GM12878 (cell line): Measurements from ENCODE around the gene ARHGAP21. TPM values are rescaled to one million over a fixed set of nuclear protein-coding genes. Genes with fewer than 3 reads are reported as not detected.

Source experiments
- ATAC-seq: fragments of 200-7000 bp; cut with Tn5 transposase; 3 replicates; pipeline ENCODE4 v1.9.1; 2020; ENCODE audit warnings: mild to moderate bottlenecking, moderate library complexity
- BruUV-seq: library from RNA; stranded (reverse); fragments of 400-500 nt; replicated peaks from 2 replicates; lab custom pipeline; 2021; lab: Mats Ljungman, UMichigan
- CTCF ChIA-PET: fragments of 300-600 bp; sonication (Branson Sonifier 250); formaldehyde crosslinking; extraction: SDS; loops from one replicate; lab custom pipeline; 2021; ENCODE audit warnings: inconsistent platforms; lab: Yijun Ruan, JAX
- POLR2A ChIA-PET: fragments of 350-600 bp; formaldehyde crosslinking; extraction: SDS; loops from one replicate; lab custom pipeline; 2021; ENCODE audit warnings: inconsistent platforms; lab: Charles Lee
- RAD21 ChIA-PET: fragments of 300-600 bp; sonication (Branson Sonifier 250); formaldehyde crosslinking; loops from one replicate; lab custom pipeline; 2023; ENCODE audit warnings: antibody characterized with exemption; ENCODE audit not compliant: unreplicated experiment; lab: Charles Lee
- SMC1A ChIA-PET: fragments of 300-600 bp; sonication (Branson Sonifier 250); formaldehyde crosslinking; loops from one replicate; lab custom pipeline; 2023; ENCODE audit not compliant: unreplicated experiment, uncharacterized antibody; lab: Charles Lee
- DNase-seq: peaks from one replicate; pipeline ENCODE4 v3.0.0-alpha.2; 2011; ENCODE audit warnings: low read depth, low spot score
- FAIRE-seq: peaks from 3 replicates; lab custom pipeline; 2011; peaks lifted over from hg19 to GRCh38; lab: Jason Lieb, UNC
- H2AFZ ChIP-seq: 2 replicates; pipeline ENCODE4 v1.6.0; 2011; ENCODE audit warnings: low read depth, low read length, control low read depth; ENCODE audit not compliant: control insufficient read depth
- H3K27ac ChIP-seq: 2 replicates; pipeline ENCODE4 v1.5.1; 2011; ENCODE audit warnings: control low read depth; ENCODE audit not compliant: control insufficient read depth, insufficient read depth
- H3K27me3 ChIP-seq, 2 experiments: replicated peaks in 1 of 2; 2 replicates each; pipeline versions ENCODE4 v1.6.0 to v1.6.1; 2011; ENCODE audit warnings: low read length in 1 of 2; ENCODE audit not compliant: control insufficient read depth in 2 of 2, insufficient read depth in 2 of 2
- H3K36me3 ChIP-seq, 2 experiments: 2 replicates each; pipeline ENCODE4 v1.5.1; 2011; ENCODE audit warnings: low read length in 1 of 2; ENCODE audit not compliant: control insufficient read depth in 2 of 2, insufficient read depth in 2 of 2
- H3K4me1 ChIP-seq: 2 replicates; pipeline ENCODE4 v1.6.1; 2011; ENCODE audit warnings: mild to moderate bottlenecking, low read length, moderate library complexity, mixed read lengths; ENCODE audit not compliant: control insufficient read depth, insufficient read depth
- H3K4me2 ChIP-seq: 2 replicates; pipeline ENCODE4 v1.6.0; 2011; ENCODE audit warnings: control low read depth; ENCODE audit not compliant: control insufficient read depth, insufficient read depth
- H3K4me3 ChIP-seq: fragments of 200-600 bp; sonication (generic); 2 replicates; pipeline ENCODE4 v1.5.1; 2016
- H3K79me2 ChIP-seq: 2 replicates; pipeline ENCODE4 v1.6.0; 2011; ENCODE audit warnings: low read length; ENCODE audit not compliant: control insufficient read depth, insufficient read depth
- H3K9ac ChIP-seq: 2 replicates; pipeline ENCODE4 v1.8.0; 2011; ENCODE audit warnings: low read length, control low read depth, mixed read lengths; ENCODE audit not compliant: control insufficient read depth, insufficient read depth
- H3K9me3 ChIP-seq: replicated peaks from 3 replicates; pipeline ENCODE4 v1.5.1; 2011; ENCODE audit warnings: mild to moderate bottlenecking, low read length; ENCODE audit not compliant: control insufficient read depth, insufficient read depth
- H4K20me1 ChIP-seq: 2 replicates; pipeline ENCODE4 v1.6.0; 2011; ENCODE audit not compliant: control insufficient read depth, insufficient read depth
- BMI1 ChIP-seq: fragments of 450-650 bp; IDR thresholded peaks from 2 replicates; pipeline ENCODE4 v1.6.1; 2016; ENCODE audit warnings: mild to moderate bottlenecking, moderate library complexity, borderline replicate concordance
- CBX3 ChIP-seq: fragments of 200-600 bp; sonication (generic); IDR thresholded peaks from 2 replicates; pipeline ENCODE4 v1.6.1; 2016; ENCODE audit warnings: low read depth, borderline replicate concordance
- FOXK2 ChIP-seq: fragments of 450-650 bp; IDR thresholded peaks from 2 replicates; pipeline ENCODE4 v1.6.1; 2017; ENCODE audit warnings: mild to moderate bottlenecking, moderate library complexity
- FOXM1 ChIP-seq: IDR thresholded peaks from 2 replicates; pipeline ENCODE4 v1.6.1; 2012; ENCODE audit warnings: low read depth, mild to moderate bottlenecking, inconsistent platforms, low read length, moderate library complexity
- HDAC2 ChIP-seq: fragments of 200-600 bp; sonication (generic); IDR thresholded peaks from 2 replicates; pipeline ENCODE4 v1.6.1; 2017
- KAT2A ChIP-seq: conservative IDR thresholded peaks from 2 replicates; pipeline ENCODE4 v1.6.1; 2011; ENCODE audit warnings: low read depth, low read length; ENCODE audit not compliant: control insufficient read depth
- KDM1A ChIP-seq: fragments of 200-600 bp; sonication (generic); IDR thresholded peaks from 2 replicates; pipeline ENCODE4 v1.6.1; 2016; ENCODE audit warnings: borderline replicate concordance
- MTA2 ChIP-seq: fragments of 450-650 bp; IDR thresholded peaks from 2 replicates; pipeline ENCODE4 v1.6.1; 2016; ENCODE audit warnings: low read depth, mild to moderate bottlenecking, moderate library complexity
- NFYB ChIP-seq: IDR thresholded peaks from 2 replicates; pipeline ENCODE4 v1.6.1; 2011; ENCODE audit warnings: low read depth, mild to moderate bottlenecking, low read length, improper control_type of control experiment, moderate library complexity; ENCODE audit not compliant: insufficient read depth
- PAX5 ChIP-seq: IDR thresholded peaks from 2 replicates; pipeline ENCODE4 v1.6.1; 2011; ENCODE audit warnings: low read depth, low read length, borderline replicate concordance
- SKIL ChIP-seq: fragments of 450-650 bp; IDR thresholded peaks from 2 replicates; pipeline ENCODE4 v1.6.1; 2017; ENCODE audit warnings: mild to moderate bottlenecking, low read depth, inconsistent platforms; ENCODE audit not compliant: poor library complexity, severe bottlenecking
- SP1 ChIP-seq: IDR thresholded peaks from one replicate; pipeline ENCODE4 v1.6.1; 2011; ENCODE audit warnings: low read depth, low read length
- STAT1 ChIP-seq: fragments of 450-650 bp; conservative IDR thresholded peaks from 2 replicates; pipeline ENCODE4 v1.6.1; 2014; ENCODE audit warnings: antibody characterized with exemption, mild to moderate bottlenecking
- YY1 ChIP-seq: IDR thresholded peaks from 2 replicates; pipeline ENCODE4 v1.6.1; 2011; ENCODE audit warnings: low read depth, mild to moderate bottlenecking, low read length
- ZBED1 ChIP-seq: IDR thresholded peaks from 2 replicates; pipeline ENCODE4 v1.6.1; 2016; ENCODE audit warnings: borderline replicate concordance
- ZNF622 ChIP-seq: fragments of 450-650 bp; IDR thresholded peaks from 2 replicates; pipeline ENCODE4 v1.6.1; 2017; ENCODE audit warnings: mild to moderate bottlenecking, inconsistent platforms
- ZSCAN29 ChIP-seq: fragments of 450-650 bp; IDR thresholded peaks from 2 replicates; pipeline ENCODE4 v1.6.1; 2017; ENCODE audit warnings: mild to moderate bottlenecking, moderate library complexity
- WGBS: methylation state at CpG from one replicate; pipeline ENCODE4 v1.1.6; 2016; ENCODE audit warnings: low lambda C conversion rate; ENCODE audit not compliant: insufficient replicate concordance, insufficient coverage; ENCODE audit errors: missing lambda C conversion rate; 5-methylcytosine and 5-hydroxymethylcytosine counted together
- in situ Hi-C: fragments of 300-500 bp; cut with MboI; formaldehyde crosslinking; loops from 9 replicates; pipeline ENCODE4 v1.14.3; 2018; ENCODE audit warnings: mixed read lengths
- intact Hi-C: fragments of 100-400 bp; cut with micrococcal nuclease; formaldehyde crosslinking; loops from one replicate; pipeline ENCODE4 v1.14.2; 2022; ENCODE audit not compliant: unreplicated experiment
- polyA plus RNA-seq, 11 experiments: library from polyadenylated mRNA; depleted of rRNA in 4 of 11; unstranded in 6 of 11; stranded (reverse) in 5 of 11; fragments of >200 nt; fragmentation: Nextera tagmentation in 4 of 11; fragmentation: Illumina TruSeq in 1 of 11; extraction: Ambion mirVana in 4 of 11; extraction: Trizol in 1 of 11; gene quantifications; 1 replicate in 1 of 11; 2 replicates in 10 of 11; pipeline versions ENCODE4 v1.2.1 to v1.2.3, GENCODE V29; 2011 to 2016; ENCODE audit warnings: inconsistent platforms in 2 of 11, missing spikeins in 2 of 11, low read depth in 1 of 11
- total RNA-seq, 4 experiments: library from RNA; depleted of rRNA in 3 of 4; stranded (reverse); fragments of >200 nt in 3 of 4; fragmentation: Illumina TruSeq in 1 of 4; extraction: Trizol in 1 of 4; gene quantifications; 2 replicates each; pipeline versions ENCODE4 v1.2.1 to v1.2.3, GENCODE V29; 2013 to 2021
- TF ChIP-seq, protein P1 (sequence below): fragments of 450-650 bp; formaldehyde crosslinking; IDR thresholded peaks from 2 replicates; pipeline ENCODE4 v1.4.0; 2020; ENCODE audit warnings: mild to moderate bottlenecking, moderate library complexity

ARHGAP21 gene
- total and polyA plus RNA-seq, 10 of the 15 experiments (the other 5 are each of a cell fraction or from before 2014, with no cell fraction given), result 11.7 to 103 (median 37.6) TPM

GRCh38 chr10:24553051-24553612, 170.6 kb downstream of the ARHGAP21 start:
- Histone ChIP-seq H3K36me3 (no peaks in the 10 kb centered on the region), H3K4me1 (no peaks in the 10 kb centered on the region), H3K4me2 (no peak overlapping the region), H3K4me3 (no peak overlapping the region), H4K20me1 (no peaks in the 10 kb centered on the region), H2AFZ (no peak overlapping the region), H3K27ac (no peak overlapping the region), H3K9ac (no peak overlapping the region), H3K9me3 (no peaks in the 10 kb centered on the region), H3K79me2 (no peaks in the 10 kb centered on the region), H3K27me3 (no peaks in the 10 kb centered on the region; a peak in 1 of 4 replicates)
- ChIA-PET RAD21 (no interaction called here), CTCF (interaction anchor here (0.6 to 1.0 kb wide), 2 partner anchors 218 to 1179 kb away, joined by 3 to 4 read pairs; no protein-coding TSS in a partner anchor), POLR2A (no interaction called here), SMC1A (no interaction called here)
- ATAC-seq, result no peak
- intact Hi-C loops, result no loop called here
- DNase-seq, result no peak
- no TSS peak for BruUV-seq
- FAIRE-seq, result no peak
- in situ Hi-C loops, result loop anchor here (10.0 kb wide), 1 partner anchor 558 kb away; no protein-coding TSS in a partner anchor
- TF ChIP-seq NFYB (no peak), FOXK2 (no peak), STAT1 (no peak), ZSCAN29 (no peak), BMI1 (no peak), MTA2 (no peak), PAX5 (no peak), SKIL (no peak), KAT2A (no peak), FOXM1 (no peak), HDAC2 (no peak), SP1 (no peak), ZNF622 (no peak), KDM1A (no peak), ZBED1 (no peak), YY1 (no peak), CBX3 (no peak)
- TF ChIP-seq, protein P1, sequence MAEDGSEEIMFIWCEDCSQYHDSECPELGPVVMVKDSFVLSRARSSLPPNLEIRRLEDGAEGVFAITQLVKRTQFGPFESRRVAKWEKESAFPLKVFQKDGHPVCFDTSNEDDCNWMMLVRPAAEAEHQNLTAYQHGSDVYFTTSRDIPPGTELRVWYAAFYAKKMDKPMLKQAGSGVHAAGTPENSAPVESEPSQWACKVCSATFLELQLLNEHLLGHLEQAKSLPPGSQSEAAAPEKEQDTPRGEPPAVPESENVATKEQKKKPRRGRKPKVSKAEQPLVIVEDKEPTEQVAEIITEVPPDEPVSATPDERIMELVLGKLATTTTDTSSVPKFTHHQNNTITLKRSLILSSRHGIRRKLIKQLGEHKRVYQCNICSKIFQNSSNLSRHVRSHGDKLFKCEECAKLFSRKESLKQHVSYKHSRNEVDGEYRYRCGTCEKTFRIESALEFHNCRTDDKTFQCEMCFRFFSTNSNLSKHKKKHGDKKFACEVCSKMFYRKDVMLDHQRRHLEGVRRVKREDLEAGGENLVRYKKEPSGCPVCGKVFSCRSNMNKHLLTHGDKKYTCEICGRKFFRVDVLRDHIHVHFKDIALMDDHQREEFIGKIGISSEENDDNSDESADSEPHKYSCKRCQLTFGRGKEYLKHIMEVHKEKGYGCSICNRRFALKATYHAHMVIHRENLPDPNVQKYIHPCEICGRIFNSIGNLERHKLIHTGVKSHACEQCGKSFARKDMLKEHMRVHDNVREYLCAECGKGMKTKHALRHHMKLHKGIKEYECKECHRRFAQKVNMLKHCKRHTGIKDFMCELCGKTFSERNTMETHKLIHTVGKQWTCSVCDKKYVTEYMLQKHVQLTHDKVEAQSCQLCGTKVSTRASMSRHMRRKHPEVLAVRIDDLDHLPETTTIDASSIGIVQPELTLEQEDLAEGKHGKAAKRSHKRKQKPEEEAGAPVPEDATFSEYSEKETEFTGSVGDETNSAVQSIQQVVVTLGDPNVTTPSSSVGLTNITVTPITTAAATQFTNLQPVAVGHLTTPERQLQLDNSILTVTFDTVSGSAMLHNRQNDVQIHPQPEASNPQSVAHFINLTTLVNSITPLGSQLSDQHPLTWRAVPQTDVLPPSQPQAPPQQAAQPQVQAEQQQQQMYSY, result no peak
- WGBS, result 43% methylated on average over 10 of the region's 10 CpGs
